Natural killer cell (primary cell): ENCODE data around the gene TCF7L2. TPM values are rescaled to one million over a fixed set of nuclear protein-coding genes. Genes with fewer than 3 reads are reported as not detected.
"Not testable (repeated sequence)": the region's sequence is repeated elsewhere in the genome, so short reads cannot be mapped to it uniquely, and the experiment has no call there.

Experiments used
- ATAC-seq, 3 donors: fragments of 150-1000 bp in 2 of 3; fragments of 200-7000 bp in 1 of 3; cut with Tn5 transposase; 1 replicate in 1 of 3; 2 replicates in 2 of 3; pipeline ENCODE4 v1.10.0; 2021; ENCODE audit warnings: mild to moderate bottlenecking in 2 of 3, moderate library complexity in 2 of 3
- DNase-seq, 2 donors: peaks; one replicate each; pipeline versions ENCODE4 v3.0.0 to v3.0.0-alpha.2; 2013 to 2021; ENCODE audit warnings: mixed read lengths in 1 of 2
- H3K27ac ChIP-seq: one replicate; pipeline ENCODE4 v1.5.1; 2013; ENCODE audit warnings: mild to moderate bottlenecking, low read length
- H3K27me3 ChIP-seq: one replicate; pipeline ENCODE4 v1.6.1; 2013; ENCODE audit warnings: low read length; ENCODE audit not compliant: control insufficient read depth, insufficient read depth
- H3K36me3 ChIP-seq: one replicate; pipeline ENCODE4 v1.6.1; 2013; ENCODE audit warnings: low read length; ENCODE audit not compliant: control insufficient read depth, insufficient read depth
- H3K4me1 ChIP-seq: one replicate; pipeline ENCODE4 v1.6.1; 2013; ENCODE audit warnings: low read length; ENCODE audit not compliant: control insufficient read depth, insufficient read depth
- H3K4me3 ChIP-seq: one replicate; pipeline ENCODE4 v1.5.1; 2013; ENCODE audit warnings: low read length
- H3K9me3 ChIP-seq: one replicate; pipeline ENCODE4 v1.6.1; 2013; ENCODE audit warnings: low read length; ENCODE audit not compliant: control insufficient read depth, insufficient read depth
- H3K27ac Mint-ChIP-seq, 2 donors: one replicate each; pipeline ENCODE4 v1.8.0; 2022; ENCODE audit warnings: mild to moderate bottlenecking in 2 of 2, mixed read lengths in 2 of 2, moderate library complexity in 1 of 2
- H3K27me3 Mint-ChIP-seq, 2 donors: one replicate each; pipeline ENCODE4 v1.8.0; 2022; ENCODE audit warnings: low read depth in 2 of 2, mixed read lengths in 2 of 2
- H3K36me3 Mint-ChIP-seq: one replicate; pipeline ENCODE4 v1.8.0; 2022; ENCODE audit warnings: mixed read lengths
- H3K4me1 Mint-ChIP-seq, 2 donors: one replicate each; pipeline ENCODE4 v1.8.0; 2022; ENCODE audit warnings: mixed read lengths in 2 of 2
- H3K4me3 Mint-ChIP-seq: one replicate; pipeline ENCODE4 v1.8.0; 2022; ENCODE audit warnings: mild to moderate bottlenecking, moderate library complexity, mixed read lengths
- H3K9me3 Mint-ChIP-seq, 2 donors: one replicate each; pipeline ENCODE4 v1.8.0; 2022; ENCODE audit warnings: mixed read lengths in 2 of 2
- CTCF ChIP-seq: fragments of 200-600 bp; IDR thresholded peaks from one replicate; pipeline ENCODE4 v1.8.0; 2022; ENCODE audit warnings: antibody characterized with exemption
- WGBS: methylation state at CpG from one replicate; pipeline ENCODE4 v1.1.7; 2013; ENCODE audit warnings: missing lambda C conversion rate; ENCODE audit not compliant: insufficient coverage; 5-methylcytosine and 5-hydroxymethylcytosine counted together
- intact Hi-C: fragments of 100-400 bp; cut with micrococcal nuclease; formaldehyde crosslinking; loops from one replicate; pipeline ENCODE4 v1.14.2; 2022
- total RNA-seq, 4 donors: library from RNA; stranded (reverse); fragments of 120-200 nt in 1 of 4; gene quantifications; one replicate each; pipeline versions ENCODE4 v1.2.3 to v1.2.4, GENCODE V29; 2013 to 2022

The TCF7L2 gene
- total RNA-seq, 3 donors from 2014 or later (not counting 1 experiment from before 2014, with no cell fraction given): 10.4 to 32.7 (median 15.3) TPM

GRCh38 chr10:113061557-113061956 lies 111.5 kb downstream of the TCF7L2 start:
- H3K27me3 Mint-ChIP-seq: no peaks in the 10 kb centered on the region
- DNase-seq (no peak), ATAC-seq (no peak)
- no peaks in the 10 kb centered on the region for H3K9me3 Mint-ChIP-seq
- H3K4me1 ChIP-seq: no peaks in the 10 kb centered on the region
- H3K36me3 ChIP-seq: no peaks in the 10 kb centered on the region
- no peaks in the 10 kb centered on the region for H3K27me3 ChIP-seq
- H3K4me1 Mint-ChIP-seq: no peaks in the 10 kb centered on the region
- H3K4me3 Mint-ChIP-seq: no peak overlapping the region
- no peaks in the 10 kb centered on the region for H3K9me3 ChIP-seq
- no peaks in the 10 kb centered on the region for H3K36me3 Mint-ChIP-seq
- no peak overlapping the region for H3K27ac Mint-ChIP-seq
- intact Hi-C loops: no loop called here
- H3K27ac ChIP-seq: no peak overlapping the region
- no peak for TF ChIP-seq CTCF
- H3K4me3 ChIP-seq: no peak overlapping the region
- 87% methylated on average over 10 of the region's 10 CpGs for WGBS

- no peak for ATAC-seq
- no peaks in the 10 kb centered on the region for H3K4me1 Mint-ChIP-seq
- Histone ChIP-seq H3K27me3 (no peaks in the 10 kb centered on the region), H3K9me3 (no peaks in the 10 kb centered on the region), H3K4me3 (no peak overlapping the region), H3K27ac (no peak overlapping the region), H3K36me3 (no peaks in the 10 kb centered on the region), H3K4me1 (no peaks in the 10 kb centered on the region)
- no peaks in the 10 kb centered on the region for H3K27me3 Mint-ChIP-seq
- H3K36me3 Mint-ChIP-seq: no peaks in the 10 kb centered on the region
- no peak overlapping the region for H3K27ac Mint-ChIP-seq
- intact Hi-C loops: no loop called here
- no peak overlapping the region for H3K4me3 Mint-ChIP-seq
- no peaks in the 10 kb centered on the region for H3K9me3 Mint-ChIP-seq
- no peak for DNase-seq
- TF ChIP-seq CTCF: no peak
- 92% methylated on average over 12 of the region's 14 CpGs for WGBS
Observed at GRCh38 chr10:113063043-113063967, 113.3 kb downstream of the TCF7L2 start.

- H3K36me3 Mint-ChIP-seq: no peaks in the 10 kb centered on the region
- no peaks in the 10 kb centered on the region for H3K27me3 ChIP-seq
- H3K27ac ChIP-seq: no peak overlapping the region
- TF ChIP-seq CTCF: no peak
- intact Hi-C loops: no loop called here
- no peaks in the 10 kb centered on the region for H3K9me3 Mint-ChIP-seq
- no peak overlapping the region for H3K27ac Mint-ChIP-seq
- H3K9me3 ChIP-seq: no peaks in the 10 kb centered on the region
- no peak for ATAC-seq
- H3K4me1 Mint-ChIP-seq: no peaks in the 10 kb centered on the region
- H3K4me3 Mint-ChIP-seq: no peak overlapping the region
- no peaks in the 10 kb centered on the region for H3K36me3 ChIP-seq
- WGBS: 87% methylated on average over 4 of the region's 5 CpGs
- DNase-seq: no peak
- no peak overlapping the region for H3K4me3 ChIP-seq
- no peaks in the 10 kb centered on the region for H3K4me1 ChIP-seq
- no peaks in the 10 kb centered on the region for H3K27me3 Mint-ChIP-seq
Observed at GRCh38 chr10:113064039-113064438, 114.0 kb downstream of the TCF7L2 start.

- not testable (repeated sequence) for H3K9me3 Mint-ChIP-seq, ATAC-seq
- WGBS: 98% methylated on average over 6 of the region's 8 CpGs
Observed at GRCh38 chr10:113066120-113066519, 116.1 kb downstream of the TCF7L2 start.

More at GRCh38 chr10:113066120-113066519, 116.1 kb downstream of the TCF7L2 start:
- H3K36me3 ChIP-seq, H3K27me3 Mint-ChIP-seq, H3K4me1 ChIP-seq, H3K36me3 Mint-ChIP-seq, H3K27ac ChIP-seq, H3K4me3 Mint-ChIP-seq, H3K27me3 ChIP-seq, H3K27ac Mint-ChIP-seq, H3K4me1 Mint-ChIP-seq, H3K9me3 ChIP-seq, H3K4me3 ChIP-seq, DNase-seq, intact Hi-C loops: not testable (repeated sequence)
